C4-2B (cell line): ENCODE results near the gene OPN1SW.

Source experiments
- ZFX ChIP-seq: fragments of 450-650 bp; IDR thresholded peaks from 2 replicates; pipeline ENCODE4 v1.6.1; 2017
- TF ChIP-seq, protein P1 (sequence below): fragments of 450-650 bp; conservative IDR thresholded peaks from 2 replicates; pipeline ENCODE4 v1.5.1; 2017; ENCODE audit warnings: mild to moderate bottlenecking

DNA sequence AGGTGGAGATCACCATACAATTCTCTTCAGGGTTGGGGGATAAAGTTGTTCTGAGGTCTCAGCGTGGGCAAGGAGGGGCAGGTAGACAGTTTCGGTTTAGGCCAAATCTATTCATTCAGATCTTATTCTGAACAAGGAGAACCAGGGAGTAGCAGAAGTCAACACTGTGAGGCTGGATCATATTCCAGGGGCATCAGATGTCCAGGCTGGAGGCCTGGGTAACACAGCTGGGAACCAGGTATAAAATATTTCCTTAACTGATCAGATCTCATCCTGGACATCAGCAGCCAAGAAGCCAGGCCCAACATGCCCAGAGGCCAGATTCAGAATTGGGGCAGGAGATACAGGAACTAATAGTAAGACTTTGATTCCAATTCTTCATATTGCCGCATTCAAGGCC, 35.4 kb upstream of the OPN1SW start:
- TF ChIP-seq, protein P1, sequence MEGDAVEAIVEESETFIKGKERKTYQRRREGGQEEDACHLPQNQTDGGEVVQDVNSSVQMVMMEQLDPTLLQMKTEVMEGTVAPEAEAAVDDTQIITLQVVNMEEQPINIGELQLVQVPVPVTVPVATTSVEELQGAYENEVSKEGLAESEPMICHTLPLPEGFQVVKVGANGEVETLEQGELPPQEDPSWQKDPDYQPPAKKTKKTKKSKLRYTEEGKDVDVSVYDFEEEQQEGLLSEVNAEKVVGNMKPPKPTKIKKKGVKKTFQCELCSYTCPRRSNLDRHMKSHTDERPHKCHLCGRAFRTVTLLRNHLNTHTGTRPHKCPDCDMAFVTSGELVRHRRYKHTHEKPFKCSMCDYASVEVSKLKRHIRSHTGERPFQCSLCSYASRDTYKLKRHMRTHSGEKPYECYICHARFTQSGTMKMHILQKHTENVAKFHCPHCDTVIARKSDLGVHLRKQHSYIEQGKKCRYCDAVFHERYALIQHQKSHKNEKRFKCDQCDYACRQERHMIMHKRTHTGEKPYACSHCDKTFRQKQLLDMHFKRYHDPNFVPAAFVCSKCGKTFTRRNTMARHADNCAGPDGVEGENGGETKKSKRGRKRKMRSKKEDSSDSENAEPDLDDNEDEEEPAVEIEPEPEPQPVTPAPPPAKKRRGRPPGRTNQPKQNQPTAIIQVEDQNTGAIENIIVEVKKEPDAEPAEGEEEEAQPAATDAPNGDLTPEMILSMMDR: no peak
- no peak for TF ChIP-seq ZFX
